Measurements from ENCODE around the gene NXNL1. TPM values are rescaled to one million over a fixed set of nuclear protein-coding genes. Genes with fewer than 3 reads are reported as not detected.

Gene NXNL1
- total and polyA plus RNA-seq, 2 of the 4 experiments (the other 2 are of a cell fraction), result not detected

GRCh38 chr19:17500447-17501198 is 39.9 kb upstream of the NXNL1 start (continued):
- no peak for TF ChIP-seq MAFK (IDR thresholded peaks at IDR 0.05; ENCODE audit: low read depth, low read length)

- peak; percentile 77 for DNase-seq
- intact Hi-C loops (cut with micrococcal nuclease), result loop anchor here (10.0 kb wide), 1 partner anchor 265 kb away; no protein-coding TSS in a partner anchor
- no peak overlapping the region for H2BK20ac ChIP-seq (ENCODE audit: low read depth, low read length)
- peaks cover 12 to 75% of the 10 kb centered on the region in 2 experiments for H3K79me1 ChIP-seq (ENCODE audit: low read depth in 1 of 2, low read length in 2 of 2)
- peak; percentile 61 for ATAC-seq (ENCODE audit: low read depth)
- H4K5ac ChIP-seq (ENCODE audit: low read depth, low read length), result peak overlapping the region; percentile 79
- peak overlapping the region; percentile 80 for H2BK5ac ChIP-seq (ENCODE audit: low read depth, low read length, poor library complexity, severe bottlenecking)
- ChIA-PET POLR2A (ENCODE audit: unreplicated experiment) (no interaction called here), CTCF (no interaction called here)
- peak overlapping the region; percentile 70 for H2AK5ac ChIP-seq (ENCODE audit: low read depth, low read length)
- H3K4me2 ChIP-seq (ENCODE audit: low read depth, low read length), result peak overlapping the region; percentile 17; the same call in 1 of the 2 replicates
- 0 out of 2 replicates have a peak overlapping the region, but pooled peaks have one; percentile 9 for H3K9ac ChIP-seq (ENCODE audit: low read depth, low read length)
- peaks cover 14% of the 10 kb centered on the region for H3K9me1 ChIP-seq (ENCODE audit: insufficient read depth, low read length)
- TF ChIP-seq SMC3 (IDR thresholded peaks at IDR 0.05; ENCODE audit: low read depth, low read length), result no peak
- no peak for TF ChIP-seq CHD1 (IDR thresholded peaks at IDR 0.05; ENCODE audit: low read depth, low read length)
- TF ChIP-seq USF2 (IDR thresholded peaks at IDR 0.05; ENCODE audit: low read depth, low read length), result no peak
- TF ChIP-seq FOS (IDR thresholded peaks at IDR 0.05; ENCODE audit: low read depth, low read length), result no peak
- peak; percentile 96 for TF ChIP-seq CEBPB (IDR thresholded peaks at IDR 0.05; ENCODE audit: low read depth, low read length)
- peak; percentile 7; the same call in 1 of the 2 replicates for TF ChIP-seq BHLHE40 (IDR thresholded peaks at IDR 0.05; ENCODE audit: low read depth, low read length)
- no peak for TF ChIP-seq RFX5 (IDR thresholded peaks at IDR 0.05; ENCODE audit: low read depth, low read length)
- no peak for TF ChIP-seq RCOR1 (IDR thresholded peaks at IDR 0.05; ENCODE audit: insufficient replicate concordance, low read length)
- dilution Hi-C loops (cut with HindIII; ENCODE audit: low sequenced_read_pairs, unreplicated experiment), result no loop called here
- H3K56ac ChIP-seq (ENCODE audit: extremely low read depth, insufficient read depth, low read length), result no peak overlapping the region
- no peak overlapping the region for H3K4me3 ChIP-seq (ENCODE audit: insufficient read depth, low read depth, low read length)
- no peaks in the 10 kb centered on the region for H3K27me3 ChIP-seq (ENCODE audit: control insufficient read depth, insufficient read depth, low read length)
- peak overlapping the region; percentile 64; the same call in 1 of the 2 replicates for H3K14ac ChIP-seq (replicated peaks; ENCODE audit: low read depth, low read length)
- BruUV-seq (replicated peaks), result no TSS peak
- in situ Hi-C loops (cut with MboI; ENCODE audit: low sequenced_read_pairs), result no loop called here
- peak overlapping the region; percentile 10; the same call in 1 of the 2 replicates for H3K18ac ChIP-seq (ENCODE audit: low read depth, low read length)
- H2AFZ ChIP-seq (replicated peaks; ENCODE audit: low read length, poor library complexity), result peak overlapping the region; percentile 52
- peak overlapping the region; percentile 89 to 95 for H4K8ac ChIP-seq (ENCODE audit: low read depth in 2 of 2, low read length in 2 of 2)
- peak overlapping the region; percentile 44; the same call in 1 of the 2 replicates for H2BK120ac ChIP-seq (ENCODE audit: low read depth, low read length)
- peak overlapping the region; percentile 28; the same call in 1 of the 2 replicates for H3K23ac ChIP-seq (ENCODE audit: low read depth, low read length)
- H3K36me3 ChIP-seq (ENCODE audit: control insufficient read depth, insufficient read depth, low read length), result peaks cover 24% of the 10 kb centered on the region
- WGBS, 2 experiments (ENCODE audit: extremely low coverage in 2 of 2, insufficient read length in 1 of 2), result 81% methylated on average over 8 of the region's 21 CpGs; no CpG with 5 or more reads in 1 of the 2 experiments
- H2BK15ac ChIP-seq (ENCODE audit: low read depth, low read length), result peak overlapping the region; percentile 57; the same call in 1 of the 3 replicates
- peaks cover 11% of the 10 kb centered on the region for H3K4me1 ChIP-seq (ENCODE audit: control insufficient read depth, insufficient read depth, low read length)
- H4K20me1 ChIP-seq (ENCODE audit: insufficient read depth, low read length), result peaks cover 29% of the 10 kb centered on the region
- H3K27ac ChIP-seq (ENCODE audit: insufficient read depth, low read length), result peak overlapping the region; percentile 89
- H3K4ac ChIP-seq (ENCODE audit: low read depth, low read length), result peak overlapping the region; percentile 82
- no peaks in the 10 kb centered on the region for H3K9me3 ChIP-seq (ENCODE audit: control insufficient read depth, insufficient read depth, low read length)
- H2AK9ac ChIP-seq (replicated peaks; ENCODE audit: low read depth, low read length, poor library complexity), result peak overlapping the region; percentile 60
- H4K91ac ChIP-seq (ENCODE audit: insufficient read depth, low read depth, low read length), result peak overlapping the region; percentile 75
Measured at GRCh38 chr19:17499648-17500446, 39.1 kb upstream of the NXNL1 start.

Data from IMR-90 (cell line).